ENCODE data around the gene RPL3.

RPL3 gene

GRCh38 chr22:39267974-39268373 lies 51.4 kb downstream of the RPL3 start:
- Histone ChIP-seq H3K27me3 (ENCODE audit: insufficient read depth, low read length) (no peaks in the 10 kb centered on the region), H3K4me1 (ENCODE audit: control insufficient read depth, insufficient read depth, low read length, unreplicated experiment) (no peaks in the 10 kb centered on the region), H3K4me3 (ENCODE audit: low read depth, low read length) (no peak overlapping the region), H3K79me2 (ENCODE audit: control insufficient read depth, insufficient read depth, low read length, unreplicated experiment) (no peaks in the 10 kb centered on the region), H3K27ac (ENCODE audit: low read depth, low read length) (no peak overlapping the region), H3K36me3 (ENCODE audit: insufficient read depth, low read length) (no peaks in the 10 kb centered on the region), H2AFZ (ENCODE audit: low read length, unreplicated experiment) (no peak overlapping the region)

DNA sequence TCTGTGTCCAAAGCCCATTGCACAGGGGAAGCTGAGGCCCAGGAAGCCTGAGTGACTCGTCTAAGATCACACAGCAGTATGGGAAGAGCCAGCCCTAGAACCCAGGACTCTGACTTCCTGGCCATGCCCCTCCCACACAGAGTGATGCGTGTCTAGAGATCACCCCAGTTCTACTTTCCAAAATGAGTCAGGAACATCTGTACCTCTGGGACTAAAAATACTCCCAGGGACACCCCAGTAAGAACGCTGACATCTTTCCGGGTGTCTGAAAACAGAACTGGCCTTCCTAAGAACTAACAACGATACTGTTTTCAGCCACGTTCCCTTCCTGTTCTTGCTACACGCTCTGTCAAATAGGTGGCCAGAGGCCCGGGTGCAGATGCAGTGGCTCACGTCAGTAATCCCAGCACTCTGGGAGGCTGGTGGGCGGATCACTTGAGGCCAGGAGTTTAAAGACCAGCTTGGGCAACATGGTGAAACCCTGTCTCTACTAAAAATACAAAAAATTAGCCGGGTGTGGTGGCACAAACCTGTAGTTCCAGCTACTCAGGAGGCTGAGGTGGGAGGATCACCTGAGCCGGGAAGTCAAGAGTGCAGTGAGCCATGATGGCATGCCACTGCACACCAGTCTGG lies 52.9 kb downstream of the RPL3 start:
- no peak overlapping the region; the same call in 1 of the 2 replicates for H3K27ac ChIP-seq (ENCODE audit: low read depth, low read length)

GRCh38 chr22:39265143-39265886 lies 54.1 kb downstream of the RPL3 start:
- H3K27ac ChIP-seq (ENCODE audit: low read depth, low read length) = no peak overlapping the region
- H3K79me2 ChIP-seq (ENCODE audit: control insufficient read depth, insufficient read depth, low read length, unreplicated experiment) = no peaks in the 10 kb centered on the region
- no peak overlapping the region for H3K4me3 ChIP-seq (ENCODE audit: low read depth, low read length)
- H3K27me3 ChIP-seq (ENCODE audit: insufficient read depth, low read length) = no peaks in the 10 kb centered on the region
- no peak overlapping the region for H2AFZ ChIP-seq (ENCODE audit: low read length, unreplicated experiment)
- H3K36me3 ChIP-seq (ENCODE audit: insufficient read depth, low read length) = no peaks in the 10 kb centered on the region
- H3K4me1 ChIP-seq (ENCODE audit: control insufficient read depth, insufficient read depth, low read length, unreplicated experiment) = no peaks in the 10 kb centered on the region

More for the DNA sequence above, 52.9 kb downstream of the RPL3 start:
- Histone ChIP-seq H3K4me1 (ENCODE audit: control insufficient read depth, insufficient read depth, low read length, unreplicated experiment) (no peaks in the 10 kb centered on the region), H2AFZ (ENCODE audit: low read length, unreplicated experiment) (no peak overlapping the region), H3K36me3 (ENCODE audit: insufficient read depth, low read length) (no peaks in the 10 kb centered on the region), H3K79me2 (ENCODE audit: control insufficient read depth, insufficient read depth, low read length, unreplicated experiment) (no peaks in the 10 kb centered on the region), H3K4me3 (ENCODE audit: low read depth, low read length) (no peak overlapping the region), H3K27me3 (ENCODE audit: insufficient read depth, low read length) (no peaks in the 10 kb centered on the region)

DNA sequence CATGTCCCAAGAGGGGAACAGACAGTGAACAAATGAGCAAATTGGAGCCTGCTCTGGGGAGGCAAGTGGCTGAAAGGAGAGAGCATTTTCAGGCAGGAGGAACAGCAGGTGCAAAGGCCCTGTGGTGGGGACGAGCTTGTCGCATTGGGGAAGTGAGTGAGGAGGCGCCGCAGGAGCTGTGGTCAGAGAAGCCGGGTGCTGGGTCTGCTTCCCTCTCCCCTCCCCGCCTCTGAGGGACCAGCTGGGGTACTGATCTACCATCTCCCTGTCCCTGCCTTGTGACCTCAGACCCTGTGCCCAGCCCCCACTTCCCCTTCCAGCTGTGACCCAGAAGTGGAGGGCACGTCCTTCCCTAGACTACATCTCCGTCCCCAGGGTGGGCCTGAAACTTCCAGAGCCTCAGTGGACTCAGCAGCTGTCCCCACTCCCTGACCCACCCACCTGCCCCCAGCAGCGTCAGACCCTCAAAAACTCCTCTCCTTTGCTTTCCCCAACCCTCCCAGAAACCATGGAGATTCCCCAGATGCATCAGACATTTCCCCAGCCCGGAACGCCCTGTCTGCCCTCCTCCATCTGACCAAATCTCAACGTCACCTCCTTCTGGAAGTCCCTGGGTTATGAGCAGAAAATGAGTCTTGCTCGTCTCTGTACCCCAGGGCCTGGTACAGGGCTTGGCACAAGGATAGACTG lies 54.9 kb downstream of the RPL3 start:
- Histone ChIP-seq H3K36me3 (ENCODE audit: insufficient read depth, low read length) (no peaks in the 10 kb centered on the region), H3K27me3 (ENCODE audit: insufficient read depth, low read length) (no peaks in the 10 kb centered on the region), H3K4me1 (ENCODE audit: control insufficient read depth, insufficient read depth, low read length, unreplicated experiment) (no peaks in the 10 kb centered on the region), H3K79me2 (ENCODE audit: control insufficient read depth, insufficient read depth, low read length, unreplicated experiment) (no peaks in the 10 kb centered on the region), H3K27ac (ENCODE audit: low read depth, low read length) (no peak overlapping the region), H2AFZ (ENCODE audit: low read length, unreplicated experiment) (no peak overlapping the region), H3K4me3 (ENCODE audit: low read depth, low read length) (no peak overlapping the region)

DNA sequence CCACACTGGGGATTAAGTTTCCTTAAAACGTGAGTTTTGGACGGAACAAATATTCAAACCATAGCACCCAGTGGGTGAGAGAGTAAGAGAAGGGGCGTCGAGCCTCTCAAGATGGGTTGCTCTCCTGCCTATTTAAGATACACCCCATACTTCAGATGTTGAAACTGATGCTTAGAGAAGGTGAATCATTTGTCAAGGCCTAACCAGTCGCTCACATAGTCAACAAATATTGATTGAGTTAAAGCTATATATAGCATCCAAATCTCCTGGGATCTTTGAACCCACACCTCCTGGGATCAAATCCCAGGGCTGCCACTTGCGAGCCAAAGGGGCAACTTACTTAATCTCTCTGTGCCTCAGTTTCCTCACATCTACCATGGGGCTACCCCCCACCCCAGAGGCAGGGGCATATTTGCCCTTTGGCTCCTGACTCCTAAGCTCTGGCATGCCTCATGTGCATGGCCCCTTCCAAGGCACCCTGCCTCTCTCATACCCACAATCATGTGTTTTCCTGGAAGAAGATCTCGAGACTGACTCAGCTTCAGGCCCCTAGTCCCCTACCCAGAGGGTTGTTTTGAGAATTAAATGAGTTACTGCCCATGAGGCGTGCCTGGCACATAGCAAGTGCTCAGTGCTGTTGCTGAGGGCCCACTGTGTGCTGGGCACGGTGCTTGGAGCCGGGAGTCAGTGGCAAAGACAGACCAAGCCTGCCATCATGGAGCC lies 55.6 kb downstream of the RPL3 start:
- H3K4me1 ChIP-seq (ENCODE audit: control insufficient read depth, insufficient read depth, low read length, unreplicated experiment) = no peaks in the 10 kb centered on the region
- H3K27me3 ChIP-seq (ENCODE audit: insufficient read depth, low read length) = no peaks in the 10 kb centered on the region
- no peak overlapping the region for H2AFZ ChIP-seq (ENCODE audit: low read length, unreplicated experiment)
- H3K36me3 ChIP-seq (ENCODE audit: insufficient read depth, low read length) = no peaks in the 10 kb centered on the region
- H3K4me3 ChIP-seq (ENCODE audit: low read depth, low read length) = no peak overlapping the region
- no peak overlapping the region for H3K27ac ChIP-seq (ENCODE audit: low read depth, low read length)
- no peaks in the 10 kb centered on the region for H3K79me2 ChIP-seq (ENCODE audit: control insufficient read depth, insufficient read depth, low read length, unreplicated experiment)

All from ACC112 (cell line).